HG02840 (cell line): Measurements from ENCODE around the gene SYK.

Experiments used
- ATAC-seq: cut with Tn5 transposase; IDR thresholded peaks from one replicate; pipeline ENCODE4 v1.9.1; 2021; ENCODE audit warnings: mild to moderate bottlenecking, moderate library complexity, moderate number of reproducible peaks; ENCODE audit not compliant: unreplicated experiment, low FRiP score

The SYK gene

DNA sequence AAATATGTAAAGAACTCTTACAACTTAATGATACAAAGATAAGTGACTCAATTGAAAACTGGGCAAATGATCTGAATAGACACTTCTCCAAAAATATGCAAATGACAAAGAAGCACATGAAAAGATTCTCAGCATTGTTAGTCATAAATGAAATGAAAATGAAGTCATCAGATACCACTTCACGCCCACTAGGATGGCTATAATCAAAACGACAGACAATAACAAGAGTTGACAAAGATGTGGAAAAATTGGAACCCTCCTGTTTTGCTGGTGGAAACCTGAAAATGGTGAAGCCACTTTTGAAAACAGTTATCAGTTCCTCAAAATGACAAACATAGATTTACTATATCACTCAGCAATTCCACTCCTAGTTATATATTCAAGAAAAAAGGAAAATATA is 7.9 kb upstream of the SYK start:
- no peak for ATAC-seq

GRCh38 chr9:90795084-90795483 is 6.5 kb upstream of the SYK start:
- ATAC-seq: no peak

DNA sequence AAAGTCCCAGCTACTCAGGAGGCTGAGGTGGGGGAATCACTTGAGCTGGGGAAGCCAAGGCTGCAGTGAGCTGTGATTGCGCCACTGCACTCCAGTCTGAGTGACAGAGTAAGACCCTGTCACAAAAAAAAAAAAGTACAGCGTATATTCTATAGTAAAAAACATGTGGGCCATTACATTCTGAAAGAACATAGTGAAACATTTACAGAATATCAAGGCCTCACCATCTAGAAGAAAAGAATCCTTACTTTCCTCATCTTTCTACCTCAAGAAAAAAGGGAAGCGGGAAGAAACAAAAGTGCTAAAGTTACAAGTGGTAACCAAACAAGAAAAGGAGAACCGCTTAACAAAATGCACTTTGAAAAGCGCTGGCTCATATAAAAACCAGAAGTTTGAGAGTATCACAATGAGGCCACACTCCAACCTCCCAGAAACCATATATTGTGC is 5.7 kb upstream of the SYK start:
- no peak for ATAC-seq

DNA sequence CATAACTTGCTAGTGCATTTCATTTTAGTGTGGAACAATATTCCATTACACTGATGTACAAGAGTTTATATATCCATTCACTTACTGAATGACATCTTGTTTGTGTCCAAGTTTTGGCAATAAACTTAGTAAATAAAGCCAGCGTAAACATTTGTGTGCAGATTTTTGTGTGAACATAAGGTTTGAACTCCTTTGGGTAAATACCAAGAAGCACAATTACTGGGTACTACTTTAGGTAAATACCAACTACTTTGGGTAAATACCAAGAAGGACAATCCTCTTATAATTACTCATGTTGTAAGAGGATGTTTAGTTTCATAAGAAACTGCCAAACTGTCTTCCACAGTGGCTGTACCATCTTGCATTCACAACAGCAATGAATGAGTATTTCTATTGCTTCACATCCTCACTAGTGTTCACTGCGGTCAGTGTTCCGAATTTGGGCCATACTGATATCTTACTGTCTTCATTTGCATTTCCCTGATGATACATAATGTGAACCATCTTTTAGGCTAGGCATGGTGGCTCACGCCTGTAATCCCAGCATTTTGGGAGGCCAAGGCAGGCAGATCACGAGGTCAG is 2.3 kb upstream of the SYK start:
- no peak for ATAC-seq

DNA sequence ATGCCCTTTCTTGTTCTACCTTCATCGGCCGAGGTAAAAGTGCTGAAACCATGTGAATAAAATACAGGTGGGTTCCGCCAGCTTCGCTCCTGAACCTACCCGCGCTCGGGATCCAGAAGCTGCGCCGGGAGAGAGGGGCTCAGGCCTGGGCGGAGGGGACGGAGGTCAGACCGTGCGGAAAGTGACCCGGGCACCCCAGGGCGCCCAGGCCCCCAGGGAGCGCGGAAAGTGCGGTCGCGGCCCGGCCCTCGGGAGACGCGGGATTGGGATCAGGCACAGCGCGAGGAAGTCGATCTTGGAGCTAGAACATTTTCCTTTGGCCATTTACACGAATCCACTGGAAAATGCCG is 329 bp downstream of the SYK start:
- ATAC-seq: no peak

- ATAC-seq: no peak
Observed at GRCh38 chr9:90802386-90802985, 867 bp downstream of the SYK start.

DNA sequence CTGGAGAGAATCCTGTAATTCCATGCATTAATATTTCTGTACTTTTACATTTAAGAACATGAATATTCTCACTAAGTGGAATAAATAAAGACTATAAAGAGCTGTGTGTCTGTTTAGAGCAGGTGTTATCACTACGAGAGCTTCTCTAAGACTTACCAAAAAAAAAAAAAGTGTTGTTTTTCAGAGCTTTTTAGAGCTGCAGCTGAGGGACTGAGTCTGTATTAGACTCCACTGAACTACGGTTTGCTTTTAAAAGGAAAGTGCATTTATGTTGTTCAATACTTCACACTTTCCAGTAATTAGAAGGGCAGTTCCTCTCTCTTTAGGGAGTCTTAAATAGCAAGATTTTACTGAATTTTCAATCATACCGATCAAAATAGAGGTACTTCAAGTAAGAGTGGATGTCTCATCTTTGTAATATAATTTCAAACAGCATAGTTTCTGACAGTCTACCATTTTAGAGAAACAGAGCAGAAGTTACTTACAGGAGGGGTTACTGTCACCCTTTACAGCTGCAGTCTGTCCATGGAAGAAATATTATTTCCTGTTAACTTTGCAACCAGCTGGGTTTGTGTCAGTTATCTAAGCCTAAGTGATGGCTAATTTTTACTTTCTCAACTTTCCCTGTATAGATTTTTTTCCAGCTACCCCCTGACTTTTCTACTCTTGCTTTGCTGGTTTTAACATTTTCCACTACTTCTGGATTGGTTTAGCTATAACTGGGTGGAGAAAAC is 2.4 kb downstream of the SYK start:
- ATAC-seq: no peak

DNA sequence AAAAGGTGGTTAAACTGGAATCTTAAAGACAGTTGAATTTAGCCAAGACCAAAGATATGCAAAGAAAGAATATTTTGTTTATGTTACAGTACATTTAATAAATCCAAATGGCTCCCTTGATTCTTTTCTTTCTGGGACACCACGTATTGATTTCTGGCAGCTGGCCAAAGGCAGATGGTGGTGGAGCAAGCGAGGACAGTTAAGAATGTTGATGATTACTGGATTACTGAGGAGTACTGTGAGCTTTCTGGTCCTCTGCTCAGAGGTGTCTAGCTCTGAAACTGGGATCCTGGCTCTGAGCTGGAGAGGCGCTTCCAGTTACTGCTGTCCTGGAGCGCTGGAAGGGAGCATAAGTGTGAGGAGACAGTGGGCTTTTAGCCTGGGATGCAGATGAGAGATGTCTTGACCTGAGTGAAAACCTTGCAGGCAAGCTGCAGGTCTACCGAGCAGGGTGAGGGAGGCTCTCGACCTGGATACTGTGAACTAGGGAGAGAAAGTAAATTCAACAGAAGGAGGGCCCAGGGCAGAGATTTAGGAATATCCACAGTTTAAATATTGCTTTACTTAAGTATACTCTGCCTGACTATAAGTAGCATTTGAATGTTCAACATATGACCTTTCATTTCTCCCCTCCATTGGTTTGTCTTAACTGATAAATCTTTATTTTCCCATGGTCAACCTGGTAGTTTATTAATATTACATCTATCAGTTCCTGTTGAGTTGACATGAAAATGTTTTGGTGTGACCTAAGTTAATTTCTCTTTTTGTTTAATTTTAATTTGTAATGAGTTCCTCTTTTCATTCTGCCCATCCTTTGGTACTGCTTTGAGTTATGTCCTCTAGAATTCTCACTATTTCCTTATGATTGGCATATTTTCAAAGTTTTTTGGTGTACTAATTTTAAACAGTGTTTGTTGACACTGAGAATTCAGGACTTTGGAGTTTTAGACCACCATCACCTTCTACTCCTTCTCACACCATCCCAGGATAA is 3.7 kb downstream of the SYK start:
- no peak for ATAC-seq

GRCh38 chr9:90807006-90807405 is 5.4 kb downstream of the SYK start:
- ATAC-seq: no peak

DNA sequence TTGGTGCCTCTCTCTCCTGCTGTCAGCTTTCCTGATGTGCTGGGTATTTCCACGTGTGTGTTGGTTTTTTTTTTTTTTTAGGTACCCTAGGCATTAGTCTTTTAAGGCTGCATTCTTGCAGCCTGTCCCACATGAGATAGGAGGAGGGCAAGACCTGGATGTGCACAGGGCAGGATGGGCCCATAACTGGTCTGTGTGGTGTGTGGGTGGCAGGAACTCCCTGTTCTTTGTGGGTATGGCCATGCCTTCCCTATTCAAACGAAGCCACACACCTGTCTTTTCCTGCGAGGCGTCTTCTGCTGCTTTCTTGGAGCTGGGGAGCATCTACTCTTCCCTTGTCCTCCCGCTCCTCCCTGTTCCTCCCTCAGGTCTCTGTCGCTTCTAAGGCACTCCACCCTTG is 6.8 kb downstream of the SYK start:
- ATAC-seq: no peak

DNA sequence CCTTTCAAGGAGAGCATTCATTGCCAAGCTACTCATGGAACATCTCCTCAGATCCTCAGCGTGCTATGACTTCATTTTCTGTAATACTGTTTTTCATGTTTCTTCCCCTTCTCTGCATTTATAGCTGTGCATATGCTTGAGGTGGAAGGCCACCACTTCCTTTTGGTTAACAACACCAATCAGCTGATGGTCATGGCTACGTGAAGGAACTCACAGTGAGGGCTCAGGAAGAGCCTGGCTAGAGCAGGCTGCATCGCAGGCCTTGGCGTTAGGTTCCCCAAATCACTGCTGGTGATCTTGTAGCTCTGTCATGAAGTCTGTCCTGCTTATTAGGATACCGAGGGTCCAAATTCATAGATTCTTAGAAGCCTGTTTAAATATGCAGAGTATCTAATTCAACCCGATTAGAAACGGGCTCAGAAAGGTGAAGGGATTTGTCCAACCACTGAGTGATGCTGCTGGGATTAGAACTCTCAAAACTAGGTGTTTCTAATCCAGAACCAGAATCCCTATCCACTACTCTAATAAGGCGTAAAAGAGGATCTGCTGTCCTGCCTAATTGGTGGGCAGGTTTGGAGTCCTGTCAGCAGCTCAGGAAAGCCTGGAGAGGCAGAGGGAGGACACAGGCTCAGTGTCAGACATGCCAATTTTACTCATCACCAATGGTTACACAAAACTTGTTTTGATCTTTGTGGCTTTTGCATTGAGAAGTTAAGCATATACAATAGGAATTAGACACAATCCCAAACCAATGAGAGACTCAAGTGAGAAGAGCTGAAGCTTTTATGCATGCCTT is 7.5 kb downstream of the SYK start:
- ATAC-seq: no peak

DNA sequence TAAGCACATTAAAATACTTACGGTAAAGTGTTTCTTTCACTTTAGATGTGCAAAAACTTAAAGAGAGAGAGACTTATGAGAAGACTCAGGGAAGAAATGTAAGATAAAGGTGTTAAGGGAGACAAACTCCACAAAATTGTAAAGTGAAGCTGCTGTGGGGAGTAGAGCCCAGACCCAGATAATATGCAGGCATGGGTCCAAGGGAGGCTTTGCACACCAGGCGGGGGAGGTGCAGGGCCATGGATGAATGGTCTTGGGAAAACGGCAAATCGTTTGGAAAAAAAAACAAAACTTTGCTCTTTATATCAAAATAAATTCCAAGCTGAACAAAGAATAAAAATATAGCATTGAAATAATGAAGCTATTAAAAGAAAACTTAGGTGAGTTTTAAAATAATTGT is 9.1 kb downstream of the SYK start:
- no peak for ATAC-seq

- ATAC-seq: no peak
Observed at GRCh38 chr9:90813046-90813445, 11.4 kb downstream of the SYK start.

- no peak for ATAC-seq
Observed at GRCh38 chr9:90813523-90813922, 11.9 kb downstream of the SYK start.

GRCh38 chr9:90814355-90814754 is 12.7 kb downstream of the SYK start:
- ATAC-seq: no peak

GRCh38 chr9:90815183-90815943 is 13.7 kb downstream of the SYK start:
- ATAC-seq: no peak

- no peak for ATAC-seq
Observed at GRCh38 chr9:90815944-90816357, 14.3 kb downstream of the SYK start.

- no peak for ATAC-seq
Observed at GRCh38 chr9:90816690-90817089, 15.1 kb downstream of the SYK start.

GRCh38 chr9:90818279-90818678 is 16.7 kb downstream of the SYK start:
- no peak for ATAC-seq
